Stimulated activated naive CD4-positive, alpha-beta T cell treated with Interleukin-2 at 50 U/mL for 16 hours (primary cell): ENCODE measurements around the gene AZU1.
"Not testable (repeated sequence)": the region's sequence is repeated elsewhere in the genome, so short reads cannot be mapped to it uniquely, and the experiment has no call there.

Experiments used
- DNase-seq: peaks from one replicate; lab custom pipeline; 2025; lab: John Stamatoyannopoulos, UW

The AZU1 gene

GRCh38 chr19:873561-874041 is 46.0 kb downstream of the AZU1 start:
- no peak for DNase-seq

DNA sequence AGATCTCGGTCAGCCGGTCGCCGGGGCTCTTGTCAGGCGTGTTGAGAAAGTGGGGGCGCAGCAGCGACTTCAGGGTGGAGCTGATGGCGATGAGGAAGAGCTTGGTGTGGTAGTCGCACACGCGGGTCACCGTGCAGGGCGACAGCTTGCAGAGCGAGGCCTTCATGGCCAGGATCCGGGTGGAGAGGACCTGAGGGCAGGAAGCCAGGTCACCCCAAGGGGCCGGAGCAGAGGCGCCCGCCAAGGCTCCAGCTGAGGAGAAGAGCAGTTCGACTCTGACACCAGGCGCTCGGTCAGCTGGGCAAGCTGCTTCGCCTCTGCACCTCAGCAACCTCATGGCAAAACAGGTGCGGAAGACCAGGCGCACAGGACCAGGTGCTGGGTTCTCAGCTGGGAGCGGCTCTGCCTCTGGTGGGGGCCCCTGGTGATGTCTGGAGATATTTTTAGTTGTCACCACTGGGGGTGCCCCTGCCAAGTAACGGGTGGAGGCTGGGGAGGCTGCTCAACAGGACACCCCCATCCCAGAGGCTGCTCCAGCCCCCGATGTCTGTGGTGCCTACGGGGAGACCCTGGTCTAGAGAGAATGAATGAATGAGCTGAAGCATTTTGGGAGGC is 47.7 kb downstream of the AZU1 start:
- DNase-seq: no peak

GRCh38 chr19:876089-876488 is 48.5 kb downstream of the AZU1 start:
- DNase-seq: no peak

DNA sequence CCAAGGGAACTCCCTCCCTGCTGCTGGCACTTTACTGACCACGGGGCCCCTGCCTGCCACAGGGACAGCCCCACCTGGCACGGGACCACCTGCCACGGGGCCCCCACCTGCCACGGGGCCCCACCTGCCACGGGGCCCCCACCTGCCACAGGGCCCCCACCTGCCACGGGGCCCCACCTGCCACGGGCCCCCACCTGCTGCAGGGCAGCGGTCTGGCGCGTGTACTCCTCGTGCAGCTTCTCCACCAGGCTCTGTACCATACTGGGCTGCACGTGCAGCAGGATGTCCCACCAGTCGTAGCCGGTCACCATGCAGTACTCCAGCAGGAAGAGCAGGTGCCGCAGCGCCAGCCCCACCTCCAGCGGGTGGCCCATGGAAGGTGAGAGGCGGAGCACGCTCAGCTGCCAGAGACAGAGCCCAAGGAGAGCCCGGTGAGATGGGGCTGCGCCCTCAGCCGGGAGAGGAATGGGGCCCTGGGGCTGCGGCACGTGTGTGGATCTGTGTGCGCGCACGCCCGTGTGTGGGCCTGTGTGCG is 49.2 kb downstream of the AZU1 start:
- no peak for DNase-seq

GRCh38 chr19:877992-878660 is 50.5 kb downstream of the AZU1 start:
- DNase-seq: not testable (repeated sequence)

DNA sequence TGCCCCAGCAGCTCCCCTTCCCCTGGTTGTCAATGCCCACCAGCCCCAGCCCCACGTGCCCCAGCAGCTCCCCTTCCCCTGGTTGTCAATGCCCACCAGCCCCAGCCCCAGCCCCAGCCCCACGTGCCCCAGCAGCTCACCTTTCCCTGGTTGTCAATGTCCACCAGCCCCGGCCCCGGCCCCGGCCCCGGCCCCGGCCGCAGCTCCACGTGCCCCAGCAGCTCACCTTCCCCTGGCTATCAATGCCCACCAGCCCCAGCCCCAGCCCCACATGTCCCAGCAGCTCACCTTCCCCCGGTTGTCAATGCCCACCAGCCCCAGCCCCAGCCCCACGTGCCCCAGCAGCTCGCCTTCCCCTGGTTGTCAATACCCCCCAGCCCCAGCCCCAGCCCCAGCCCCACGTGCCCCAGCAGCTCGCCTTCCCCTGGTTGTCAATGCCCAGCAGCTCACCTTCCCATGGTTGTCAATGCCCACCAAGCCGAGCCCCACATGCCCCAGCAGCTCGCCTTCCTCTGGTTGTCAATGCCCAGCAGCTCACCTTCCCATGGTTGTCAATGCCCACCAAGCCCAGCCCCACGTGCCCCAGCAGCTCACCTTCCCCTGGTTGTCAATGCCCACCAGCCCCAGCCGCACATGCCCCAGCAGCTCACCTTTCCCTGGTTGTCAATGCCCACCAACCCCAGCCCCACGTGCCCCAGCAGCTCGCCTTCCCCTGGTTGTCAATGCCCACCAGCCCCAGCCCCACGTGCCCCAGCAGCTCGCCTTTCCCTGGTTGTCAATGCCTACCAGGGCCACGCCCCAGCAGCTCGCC is 51.3 kb downstream of the AZU1 start:
- not testable (repeated sequence) for DNase-seq

- DNase-seq: no peak
Measured at GRCh38 chr19:879711-880438, 52.2 kb downstream of the AZU1 start.
